ENCODE results near the gene STH.

Gene STH

GRCh38 chr17:45968732-45969131, 30.3 kb upstream of the STH start:
- no peaks in the 10 kb centered on the region for H3K9me3 ChIP-seq (ENCODE audit: control insufficient read depth, insufficient read depth, low read depth, low read length)
- no peaks in the 10 kb centered on the region for H3K36me3 ChIP-seq (ENCODE audit: control insufficient read depth, insufficient read depth, low read length)
- H3K4me1 ChIP-seq (ENCODE audit: control insufficient read depth, insufficient read depth, low read length), result 0 out of 2 replicates have a peak, but pooled peaks cover 2% of the 10 kb centered on the region
- H3K9ac ChIP-seq (ENCODE audit: low read length), result no peak overlapping the region
- H3K4me3 ChIP-seq (ENCODE audit: low read depth, low read length), result no peak overlapping the region
- H3K27ac ChIP-seq (ENCODE audit: low read depth, low read length), result no peak overlapping the region
- no peaks in the 10 kb centered on the region for H3K27me3 ChIP-seq (ENCODE audit: control insufficient read depth, insufficient read depth, low read length)

- Histone ChIP-seq H3K27ac (ENCODE audit: low read depth, low read length) (no peak overlapping the region), H3K4me1 (ENCODE audit: control insufficient read depth, insufficient read depth, low read length) (0 out of 2 replicates have a peak, but pooled peaks cover 2% of the 10 kb centered on the region), H3K4me3 (ENCODE audit: low read depth, low read length) (no peak overlapping the region), H3K27me3 (ENCODE audit: control insufficient read depth, insufficient read depth, low read length) (no peaks in the 10 kb centered on the region), H3K36me3 (ENCODE audit: control insufficient read depth, insufficient read depth, low read length) (no peaks in the 10 kb centered on the region), H3K9ac (ENCODE audit: low read length) (no peak overlapping the region), H3K9me3 (ENCODE audit: control insufficient read depth, insufficient read depth, low read depth, low read length) (no peaks in the 10 kb centered on the region)
These were observed 29.3 kb upstream of the STH start for GRCh38 chr17:45969726-45970125.

- no peaks in the 10 kb centered on the region for H3K36me3 ChIP-seq (ENCODE audit: control insufficient read depth, insufficient read depth, low read length)
- H3K27me3 ChIP-seq (ENCODE audit: control insufficient read depth, insufficient read depth, low read length), result no peaks in the 10 kb centered on the region
- no peak overlapping the region for H3K9ac ChIP-seq (ENCODE audit: low read length)
- H3K4me3 ChIP-seq (ENCODE audit: low read depth, low read length), result no peak overlapping the region
- H3K27ac ChIP-seq (ENCODE audit: low read depth, low read length), result no peak overlapping the region
- no peaks in the 10 kb centered on the region for H3K9me3 ChIP-seq (ENCODE audit: control insufficient read depth, insufficient read depth, low read depth, low read length)
- 0 out of 2 replicates have a peak, but pooled peaks cover 2% of the 10 kb centered on the region for H3K4me1 ChIP-seq (ENCODE audit: control insufficient read depth, insufficient read depth, low read length)
These were observed 28.4 kb upstream of the STH start for GRCh38 chr17:45970659-45971058.

GRCh38 chr17:45971698-45972141, 27.3 kb upstream of the STH start:
- H3K27me3 ChIP-seq (ENCODE audit: control insufficient read depth, insufficient read depth, low read length), result no peaks in the 10 kb centered on the region
- peaks cover 3% of the 10 kb centered on the region; the same call in 1 of the 2 replicates for H3K4me1 ChIP-seq (ENCODE audit: control insufficient read depth, insufficient read depth, low read length)
- no peak overlapping the region for H3K27ac ChIP-seq (ENCODE audit: low read depth, low read length)
- H3K36me3 ChIP-seq (ENCODE audit: control insufficient read depth, insufficient read depth, low read length), result no peaks in the 10 kb centered on the region
- no peak overlapping the region for H3K9ac ChIP-seq (ENCODE audit: low read length)
- H3K9me3 ChIP-seq (ENCODE audit: control insufficient read depth, insufficient read depth, low read depth, low read length), result no peaks in the 10 kb centered on the region
- no peak overlapping the region for H3K4me3 ChIP-seq (ENCODE audit: low read depth, low read length)

GRCh38 chr17:45972531-45972930, 26.5 kb upstream of the STH start:
- Histone ChIP-seq H3K9ac (ENCODE audit: low read length) (no peak overlapping the region), H3K4me3 (ENCODE audit: low read depth, low read length) (no peak overlapping the region), H3K9me3 (ENCODE audit: control insufficient read depth, insufficient read depth, low read depth, low read length) (no peaks in the 10 kb centered on the region), H3K36me3 (ENCODE audit: control insufficient read depth, insufficient read depth, low read length) (no peaks in the 10 kb centered on the region), H3K27me3 (ENCODE audit: control insufficient read depth, insufficient read depth, low read length) (no peaks in the 10 kb centered on the region), H3K4me1 (ENCODE audit: control insufficient read depth, insufficient read depth, low read length) (peaks cover 5% of the 10 kb centered on the region; the same call in 1 of the 2 replicates), H3K27ac (ENCODE audit: low read depth, low read length) (no peak overlapping the region)

- peaks cover 5% of the 10 kb centered on the region; the same call in 1 of the 2 replicates for H3K4me1 ChIP-seq (ENCODE audit: control insufficient read depth, insufficient read depth, low read length)
- H3K36me3 ChIP-seq (ENCODE audit: control insufficient read depth, insufficient read depth, low read length), result no peaks in the 10 kb centered on the region
- H3K4me3 ChIP-seq (ENCODE audit: low read depth, low read length), result no peak overlapping the region
- no peak overlapping the region for H3K9ac ChIP-seq (ENCODE audit: low read length)
- H3K9me3 ChIP-seq (ENCODE audit: control insufficient read depth, insufficient read depth, low read depth, low read length), result no peaks in the 10 kb centered on the region
- no peaks in the 10 kb centered on the region for H3K27me3 ChIP-seq (ENCODE audit: control insufficient read depth, insufficient read depth, low read length)
- no peak overlapping the region for H3K27ac ChIP-seq (ENCODE audit: low read depth, low read length)
These were observed 25.8 kb upstream of the STH start for GRCh38 chr17:45973099-45973780.

- H3K36me3 ChIP-seq (ENCODE audit: control insufficient read depth, insufficient read depth, low read length), result no peaks in the 10 kb centered on the region
- no peaks in the 10 kb centered on the region for H3K27me3 ChIP-seq (ENCODE audit: control insufficient read depth, insufficient read depth, low read length)
- no peak overlapping the region for H3K4me3 ChIP-seq (ENCODE audit: low read depth, low read length)
- no peak overlapping the region for H3K9ac ChIP-seq (ENCODE audit: low read length)
- no peaks in the 10 kb centered on the region for H3K9me3 ChIP-seq (ENCODE audit: control insufficient read depth, insufficient read depth, low read depth, low read length)
- H3K27ac ChIP-seq (ENCODE audit: low read depth, low read length), result no peak overlapping the region
- peaks cover 5% of the 10 kb centered on the region; the same call in 1 of the 2 replicates for H3K4me1 ChIP-seq (ENCODE audit: control insufficient read depth, insufficient read depth, low read length)
These were observed 24.8 kb upstream of the STH start for GRCh38 chr17:45973946-45974859.

- Histone ChIP-seq H3K27me3 (ENCODE audit: control insufficient read depth, insufficient read depth, low read length) (no peaks in the 10 kb centered on the region), H3K4me1 (ENCODE audit: control insufficient read depth, insufficient read depth, low read length) (peaks cover 5% of the 10 kb centered on the region; the same call in 1 of the 2 replicates), H3K9me3 (ENCODE audit: control insufficient read depth, insufficient read depth, low read depth, low read length) (no peaks in the 10 kb centered on the region), H3K4me3 (ENCODE audit: low read depth, low read length) (no peak overlapping the region), H3K36me3 (ENCODE audit: control insufficient read depth, insufficient read depth, low read length) (no peaks in the 10 kb centered on the region), H3K9ac (ENCODE audit: low read length) (no peak overlapping the region), H3K27ac (ENCODE audit: low read depth, low read length) (no peak overlapping the region)
These were observed 24.0 kb upstream of the STH start for GRCh38 chr17:45974916-45975630.

- Histone ChIP-seq H3K9me3 (ENCODE audit: control insufficient read depth, insufficient read depth, low read depth, low read length) (no peaks in the 10 kb centered on the region), H3K4me1 (ENCODE audit: control insufficient read depth, insufficient read depth, low read length) (peaks cover 5% of the 10 kb centered on the region; the same call in 1 of the 2 replicates), H3K4me3 (ENCODE audit: low read depth, low read length) (no peak overlapping the region), H3K27me3 (ENCODE audit: control insufficient read depth, insufficient read depth, low read length) (no peaks in the 10 kb centered on the region), H3K9ac (ENCODE audit: low read length) (no peak overlapping the region), H3K36me3 (ENCODE audit: control insufficient read depth, insufficient read depth, low read length) (no peaks in the 10 kb centered on the region), H3K27ac (ENCODE audit: low read depth, low read length) (no peak overlapping the region)
These were observed 23.3 kb upstream of the STH start for GRCh38 chr17:45975640-45976295.

GRCh38 chr17:45976391-45976754, 22.7 kb upstream of the STH start:
- no peak overlapping the region for H3K9ac ChIP-seq (ENCODE audit: low read length)
- H3K9me3 ChIP-seq (ENCODE audit: control insufficient read depth, insufficient read depth, low read depth, low read length), result no peaks in the 10 kb centered on the region
- peaks cover 4% of the 10 kb centered on the region; the same call in 1 of the 2 replicates for H3K4me1 ChIP-seq (ENCODE audit: control insufficient read depth, insufficient read depth, low read length)
- H3K4me3 ChIP-seq (ENCODE audit: low read depth, low read length), result no peak overlapping the region
- H3K27ac ChIP-seq (ENCODE audit: low read depth, low read length), result no peak overlapping the region
- H3K27me3 ChIP-seq (ENCODE audit: control insufficient read depth, insufficient read depth, low read length), result no peaks in the 10 kb centered on the region
- no peaks in the 10 kb centered on the region for H3K36me3 ChIP-seq (ENCODE audit: control insufficient read depth, insufficient read depth, low read length)
